ENCODE results near the gene CBLB. TPM values are rescaled to one million over a fixed set of nuclear protein-coding genes. Genes with fewer than 3 reads are reported as not detected.

The CBLB gene
- total and polyA plus RNA-seq, 2 experiments from 2014 or later: 20.5 to 47.7 TPM

DNA sequence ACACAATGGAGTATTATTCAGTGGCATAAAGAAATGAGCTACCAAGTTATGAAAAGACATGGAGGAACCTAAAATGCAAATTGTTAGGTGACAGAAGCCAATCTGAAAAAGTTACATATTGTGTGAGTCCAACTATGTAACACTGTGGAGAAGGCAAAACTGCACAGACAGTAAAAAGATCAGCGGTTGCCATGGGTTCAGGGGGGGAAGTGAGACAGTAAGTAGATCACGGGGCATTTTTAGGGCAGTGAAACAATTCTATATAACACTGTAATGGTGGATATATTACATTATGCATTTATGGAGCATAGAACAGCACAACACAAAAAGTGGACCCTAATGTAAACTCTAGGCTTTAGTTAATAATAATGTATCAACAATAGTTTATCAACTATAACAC, 17.6 kb downstream of the CBLB start (continued):
- TF ChIP-seq, protein P1, sequence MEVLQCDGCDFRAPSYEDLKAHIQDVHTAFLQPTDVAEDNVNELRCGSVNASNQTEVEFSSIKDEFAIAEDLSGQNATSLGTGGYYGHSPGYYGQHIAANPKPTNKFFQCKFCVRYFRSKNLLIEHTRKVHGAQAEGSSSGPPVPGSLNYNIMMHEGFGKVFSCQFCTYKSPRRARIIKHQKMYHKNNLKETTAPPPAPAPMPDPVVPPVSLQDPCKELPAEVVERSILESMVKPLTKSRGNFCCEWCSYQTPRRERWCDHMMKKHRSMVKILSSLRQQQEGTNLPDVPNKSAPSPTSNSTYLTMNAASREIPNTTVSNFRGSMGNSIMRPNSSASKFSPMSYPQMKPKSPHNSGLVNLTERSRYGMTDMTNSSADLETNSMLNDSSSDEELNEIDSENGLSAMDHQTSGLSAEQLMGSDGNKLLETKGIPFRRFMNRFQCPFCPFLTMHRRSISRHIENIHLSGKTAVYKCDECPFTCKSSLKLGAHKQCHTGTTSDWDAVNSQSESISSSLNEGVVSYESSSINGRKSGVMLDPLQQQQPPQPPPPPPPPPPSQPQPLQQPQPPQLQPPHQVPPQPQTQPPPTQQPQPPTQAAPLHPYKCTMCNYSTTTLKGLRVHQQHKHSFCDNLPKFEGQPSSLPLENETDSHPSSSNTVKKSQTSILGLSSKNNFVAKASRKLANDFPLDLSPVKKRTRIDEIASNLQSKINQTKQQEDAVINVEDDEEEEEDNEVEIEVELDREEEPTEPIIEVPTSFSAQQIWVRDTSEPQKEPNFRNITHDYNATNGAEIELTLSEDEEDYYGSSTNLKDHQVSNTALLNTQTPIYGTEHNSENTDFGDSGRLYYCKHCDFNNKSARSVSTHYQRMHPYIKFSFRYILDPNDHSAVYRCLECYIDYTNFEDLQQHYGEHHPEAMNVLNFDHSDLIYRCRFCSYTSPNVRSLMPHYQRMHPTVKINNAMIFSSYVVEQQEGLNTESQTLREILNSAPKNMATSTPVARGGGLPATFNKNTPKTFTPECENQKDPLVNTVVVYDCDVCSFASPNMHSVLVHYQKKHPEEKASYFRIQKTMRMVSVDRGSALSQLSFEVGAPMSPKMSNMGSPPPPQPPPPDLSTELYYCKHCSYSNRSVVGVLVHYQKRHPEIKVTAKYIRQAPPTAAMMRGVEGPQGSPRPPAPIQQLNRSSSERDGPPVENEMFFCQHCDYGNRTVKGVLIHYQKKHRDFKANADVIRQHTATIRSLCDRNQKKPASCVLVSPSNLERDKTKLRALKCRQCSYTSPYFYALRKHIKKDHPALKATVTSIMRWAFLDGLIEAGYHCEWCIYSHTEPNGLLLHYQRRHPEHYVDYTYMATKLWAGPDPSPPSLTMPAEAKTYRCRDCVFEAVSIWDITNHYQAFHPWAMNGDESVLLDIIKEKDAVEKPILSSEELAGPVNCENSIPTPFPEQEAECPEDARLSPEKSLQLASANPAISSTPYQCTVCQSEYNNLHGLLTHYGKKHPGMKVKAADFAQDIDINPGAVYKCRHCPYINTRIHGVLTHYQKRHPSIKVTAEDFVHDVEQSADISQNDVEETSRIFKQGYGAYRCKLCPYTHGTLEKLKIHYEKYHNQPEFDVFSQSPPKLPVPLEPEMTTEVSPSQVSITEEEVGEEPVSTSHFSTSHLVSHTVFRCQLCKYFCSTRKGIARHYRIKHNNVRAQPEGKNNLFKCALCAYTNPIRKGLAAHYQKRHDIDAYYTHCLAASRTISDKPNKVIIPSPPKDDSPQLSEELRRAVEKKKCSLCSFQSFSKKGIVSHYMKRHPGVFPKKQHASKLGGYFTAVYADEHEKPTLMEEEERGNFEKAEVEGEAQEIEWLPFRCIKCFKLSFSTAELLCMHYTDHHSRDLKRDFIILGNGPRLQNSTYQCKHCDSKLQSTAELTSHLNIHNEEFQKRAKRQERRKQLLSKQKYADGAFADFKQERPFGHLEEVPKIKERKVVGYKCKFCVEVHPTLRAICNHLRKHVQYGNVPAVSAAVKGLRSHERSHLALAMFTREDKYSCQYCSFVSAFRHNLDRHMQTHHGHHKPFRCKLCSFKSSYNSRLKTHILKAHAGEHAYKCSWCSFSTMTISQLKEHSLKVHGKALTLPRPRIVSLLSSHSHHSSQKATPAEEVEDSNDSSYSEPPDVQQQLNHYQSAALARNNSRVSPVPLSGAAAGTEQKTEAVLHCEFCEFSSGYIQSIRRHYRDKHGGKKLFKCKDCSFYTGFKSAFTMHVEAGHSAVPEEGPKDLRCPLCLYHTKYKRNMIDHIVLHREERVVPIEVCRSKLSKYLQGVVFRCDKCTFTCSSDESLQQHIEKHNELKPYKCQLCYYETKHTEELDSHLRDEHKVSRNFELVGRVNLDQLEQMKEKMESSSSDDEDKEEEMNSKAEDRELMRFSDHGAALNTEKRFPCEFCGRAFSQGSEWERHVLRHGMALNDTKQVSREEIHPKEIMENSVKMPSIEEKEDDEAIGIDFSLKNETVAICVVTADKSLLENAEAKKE (CRISPR knock-in tag; IDR thresholded peaks at IDR 0.05): no peak
- TF ChIP-seq EZH2 (IDR thresholded peaks at IDR 0.05; ENCODE audit: low read depth, unreplicated experiment) (no peak), STAT1 (IDR thresholded peaks at IDR 0.05; ENCODE audit: unreplicated experiment) (no peak)
- TF ChIP-seq, protein P2, sequence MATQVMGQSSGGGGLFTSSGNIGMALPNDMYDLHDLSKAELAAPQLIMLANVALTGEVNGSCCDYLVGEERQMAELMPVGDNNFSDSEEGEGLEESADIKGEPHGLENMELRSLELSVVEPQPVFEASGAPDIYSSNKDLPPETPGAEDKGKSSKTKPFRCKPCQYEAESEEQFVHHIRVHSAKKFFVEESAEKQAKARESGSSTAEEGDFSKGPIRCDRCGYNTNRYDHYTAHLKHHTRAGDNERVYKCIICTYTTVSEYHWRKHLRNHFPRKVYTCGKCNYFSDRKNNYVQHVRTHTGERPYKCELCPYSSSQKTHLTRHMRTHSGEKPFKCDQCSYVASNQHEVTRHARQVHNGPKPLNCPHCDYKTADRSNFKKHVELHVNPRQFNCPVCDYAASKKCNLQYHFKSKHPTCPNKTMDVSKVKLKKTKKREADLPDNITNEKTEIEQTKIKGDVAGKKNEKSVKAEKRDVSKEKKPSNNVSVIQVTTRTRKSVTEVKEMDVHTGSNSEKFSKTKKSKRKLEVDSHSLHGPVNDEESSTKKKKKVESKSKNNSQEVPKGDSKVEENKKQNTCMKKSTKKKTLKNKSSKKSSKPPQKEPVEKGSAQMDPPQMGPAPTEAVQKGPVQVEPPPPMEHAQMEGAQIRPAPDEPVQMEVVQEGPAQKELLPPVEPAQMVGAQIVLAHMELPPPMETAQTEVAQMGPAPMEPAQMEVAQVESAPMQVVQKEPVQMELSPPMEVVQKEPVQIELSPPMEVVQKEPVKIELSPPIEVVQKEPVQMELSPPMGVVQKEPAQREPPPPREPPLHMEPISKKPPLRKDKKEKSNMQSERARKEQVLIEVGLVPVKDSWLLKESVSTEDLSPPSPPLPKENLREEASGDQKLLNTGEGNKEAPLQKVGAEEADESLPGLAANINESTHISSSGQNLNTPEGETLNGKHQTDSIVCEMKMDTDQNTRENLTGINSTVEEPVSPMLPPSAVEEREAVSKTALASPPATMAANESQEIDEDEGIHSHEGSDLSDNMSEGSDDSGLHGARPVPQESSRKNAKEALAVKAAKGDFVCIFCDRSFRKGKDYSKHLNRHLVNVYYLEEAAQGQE (IDR thresholded peaks at IDR 0.05; ENCODE audit: unreplicated experiment): no peak

DNA sequence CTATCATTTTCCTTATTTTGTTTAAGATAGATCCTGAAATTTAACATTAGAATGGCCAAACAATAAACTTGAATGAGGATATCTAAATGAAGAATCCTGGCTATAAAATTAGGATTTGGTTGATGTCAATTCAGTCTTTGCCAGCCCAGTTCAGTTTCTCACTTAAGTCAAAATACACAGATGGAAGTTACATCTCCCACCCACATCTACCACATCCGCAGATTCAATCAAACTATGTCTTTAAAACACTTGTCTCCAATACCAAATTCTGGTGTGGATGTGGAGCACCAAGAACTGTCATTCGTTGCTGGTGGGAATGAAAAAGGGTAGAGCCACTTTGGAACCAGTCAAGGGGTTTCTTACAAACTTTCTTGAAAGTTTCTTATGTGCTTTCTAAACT, 18.2 kb downstream of the CBLB start:
- no peak overlapping the region for H3K4me2 ChIP-seq
- no peaks in the 10 kb centered on the region for H3K9me2 ChIP-seq (ENCODE audit: insufficient read depth)
- no peak for DNase-seq (ENCODE audit: low spot score)
- H3K4me1 ChIP-seq (ENCODE audit: insufficient read depth): peaks cover 15% of the 10 kb centered on the region
- H3K27me3 Mint-ChIP-seq (ENCODE audit: insufficient read depth, low read depth, poor library complexity): no peaks in the 10 kb centered on the region
- H3K36me3 ChIP-seq (ENCODE audit: insufficient read depth): no peaks in the 10 kb centered on the region
- peaks cover 17% of the 10 kb centered on the region; the same call in 2 of the 3 replicates for H3K36me3 Mint-ChIP-seq (ENCODE audit: low read depth)
- H3K27me3 ChIP-seq (ENCODE audit: insufficient read depth): no peaks in the 10 kb centered on the region
- no peak overlapping the region for H3K4me3 ChIP-seq
- H3K27ac Mint-ChIP-seq: no peak overlapping the region
- TF ChIP-seq EZH2 (IDR thresholded peaks at IDR 0.05; ENCODE audit: low read depth, unreplicated experiment): no peak
- TF ChIP-seq NANOG (IDR thresholded peaks at IDR 0.05; ENCODE audit: borderline replicate concordance): no peak
- TF ChIP-seq, protein P3, sequence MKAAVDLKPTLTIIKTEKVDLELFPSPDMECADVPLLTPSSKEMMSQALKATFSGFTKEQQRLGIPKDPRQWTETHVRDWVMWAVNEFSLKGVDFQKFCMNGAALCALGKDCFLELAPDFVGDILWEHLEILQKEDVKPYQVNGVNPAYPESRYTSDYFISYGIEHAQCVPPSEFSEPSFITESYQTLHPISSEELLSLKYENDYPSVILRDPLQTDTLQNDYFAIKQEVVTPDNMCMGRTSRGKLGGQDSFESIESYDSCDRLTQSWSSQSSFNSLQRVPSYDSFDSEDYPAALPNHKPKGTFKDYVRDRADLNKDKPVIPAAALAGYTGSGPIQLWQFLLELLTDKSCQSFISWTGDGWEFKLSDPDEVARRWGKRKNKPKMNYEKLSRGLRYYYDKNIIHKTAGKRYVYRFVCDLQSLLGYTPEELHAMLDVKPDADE (IDR thresholded peaks at IDR 0.05): no peak
- no peak for TF ChIP-seq JUNB (IDR thresholded peaks at IDR 0.05; ENCODE audit: unreplicated experiment)
- ATAC-seq: no peak
- no peak overlapping the region for H3K27ac ChIP-seq (ENCODE audit: low read depth)
- peaks cover 15% of the 10 kb centered on the region for H3K79me2 ChIP-seq (replicated peaks; ENCODE audit: insufficient read depth)
- peaks cover 11% of the 10 kb centered on the region; the same call in 1 of the 2 replicates for H4K20me1 ChIP-seq (replicated peaks; ENCODE audit: insufficient read depth)
- peaks cover 3% of the 10 kb centered on the region for H3K4me1 Mint-ChIP-seq
- no peak overlapping the region for H2AFZ ChIP-seq
- no peak overlapping the region for H3K4me3 Mint-ChIP-seq
- no peaks in the 10 kb centered on the region for H3F3A ChIP-seq (replicated peaks; ENCODE audit: low read depth)
- H3K9me3 Mint-ChIP-seq: no peaks in the 10 kb centered on the region

Measured in GM23338 (cell line).